Measurements from ENCODE around the gene GPR35.
"Not testable (repeated sequence)": the region's sequence is repeated elsewhere in the genome, so short reads cannot be mapped to it uniquely, and the experiment has no call there.

GPR35 gene

GRCh38 chr2:240680185-240680584 is 54.9 kb downstream of the GPR35 start:
- DNase-seq (ENCODE audit: low spot score); H3K27ac ChIP-seq; POLR2A ChIA-PET (ENCODE audit: low non-redundant PET); CTCF ChIA-PET: not testable (repeated sequence)
